HG03342 (cell line): ENCODE measurements around the gene PLPP7.

Source experiments
- ATAC-seq: cut with Tn5 transposase; IDR thresholded peaks from one replicate; pipeline ENCODE4 v1.9.1; 2021; ENCODE audit warnings: mild to moderate bottlenecking, moderate library complexity; ENCODE audit not compliant: unreplicated experiment

PLPP7 gene

DNA sequence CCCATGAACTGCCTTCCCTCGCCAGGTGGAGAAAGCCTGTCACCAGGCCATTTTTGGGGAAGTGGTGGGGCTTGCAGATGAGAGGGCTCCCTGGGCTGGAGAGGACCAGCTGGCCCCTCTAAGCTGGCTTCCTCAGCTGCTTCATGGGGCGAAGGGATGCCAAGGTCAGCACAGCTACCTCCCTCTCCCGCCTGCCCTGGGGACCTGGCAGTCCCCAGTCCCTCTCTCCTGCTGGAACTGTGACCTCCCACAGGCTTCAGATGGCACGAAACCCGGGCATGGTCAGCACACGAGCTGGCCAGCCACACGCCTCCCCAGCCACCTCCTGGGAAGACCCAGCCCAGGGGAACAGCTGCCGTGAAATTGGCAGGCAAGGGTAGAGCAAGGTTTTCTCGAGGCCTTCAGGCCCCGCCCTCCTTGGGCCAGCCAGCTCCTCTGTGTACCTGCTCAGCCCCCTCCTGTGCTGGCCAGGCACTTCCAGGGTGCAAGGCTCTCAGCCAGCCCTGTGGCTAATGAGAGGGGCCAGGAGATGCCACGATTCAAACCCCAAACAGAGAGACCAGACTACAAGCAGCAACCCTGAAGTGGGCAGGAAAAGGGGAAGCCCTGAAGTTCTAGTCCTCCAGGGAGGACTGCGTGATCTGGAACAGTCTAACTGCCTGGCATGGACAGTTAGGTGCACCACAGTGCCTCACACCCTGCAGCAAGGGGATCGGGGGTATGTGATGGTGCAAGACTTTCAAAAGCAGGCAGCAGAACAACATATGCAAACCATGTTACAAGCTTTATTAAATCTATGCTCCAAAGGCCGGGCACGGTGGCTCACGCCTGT lies 12.9 kb downstream of the PLPP7 start:
- ATAC-seq, result no peak

DNA sequence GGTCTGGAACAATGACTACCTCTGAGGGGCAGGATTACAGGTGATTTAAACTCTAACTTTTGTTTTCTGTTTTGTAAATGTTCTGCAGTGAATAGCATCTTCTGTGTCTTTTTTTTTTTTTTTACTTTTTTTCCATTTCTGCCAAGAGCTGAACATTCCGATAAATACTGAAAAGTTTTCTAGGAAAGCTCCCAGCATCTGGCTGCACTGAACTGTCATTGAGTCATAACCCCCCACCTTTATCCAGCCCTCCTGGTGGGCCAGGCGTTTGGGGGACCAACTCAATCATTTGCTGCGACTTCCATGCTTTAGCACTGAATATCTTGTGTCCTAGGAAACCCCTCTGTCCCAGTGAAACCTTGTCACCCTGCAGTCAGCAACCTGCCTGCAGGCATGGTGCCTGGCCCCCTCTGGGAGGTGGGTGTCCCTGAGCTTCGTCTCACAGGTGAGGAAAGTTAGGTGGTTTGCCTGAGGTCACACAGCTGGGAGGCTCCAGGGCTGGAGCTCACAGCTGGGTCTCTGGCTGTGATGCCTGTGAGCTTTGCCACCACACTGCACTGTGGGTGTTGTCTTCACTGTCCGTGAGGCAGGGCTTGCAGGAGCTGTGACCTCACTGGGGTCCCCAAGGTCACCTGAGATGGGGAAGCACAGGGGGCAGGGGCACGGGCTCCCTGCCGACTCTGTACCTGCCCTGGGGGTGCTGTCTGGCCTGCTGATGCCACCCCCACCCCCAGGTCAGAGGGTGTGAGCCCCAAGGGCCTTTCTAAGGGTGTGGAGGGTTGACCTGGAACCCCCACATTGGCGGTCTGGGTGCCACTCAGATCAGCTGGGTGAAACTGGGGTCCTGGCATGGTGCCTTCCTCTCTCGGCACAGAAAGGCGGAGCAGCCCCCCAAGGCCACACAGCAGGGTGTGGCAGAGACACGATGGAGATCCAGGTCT lies 14.1 kb downstream of the PLPP7 start:
- no peak for ATAC-seq

GRCh38 chr9:131304676-131305355 lies 15.3 kb downstream of the PLPP7 start:
- ATAC-seq, result no peak

DNA sequence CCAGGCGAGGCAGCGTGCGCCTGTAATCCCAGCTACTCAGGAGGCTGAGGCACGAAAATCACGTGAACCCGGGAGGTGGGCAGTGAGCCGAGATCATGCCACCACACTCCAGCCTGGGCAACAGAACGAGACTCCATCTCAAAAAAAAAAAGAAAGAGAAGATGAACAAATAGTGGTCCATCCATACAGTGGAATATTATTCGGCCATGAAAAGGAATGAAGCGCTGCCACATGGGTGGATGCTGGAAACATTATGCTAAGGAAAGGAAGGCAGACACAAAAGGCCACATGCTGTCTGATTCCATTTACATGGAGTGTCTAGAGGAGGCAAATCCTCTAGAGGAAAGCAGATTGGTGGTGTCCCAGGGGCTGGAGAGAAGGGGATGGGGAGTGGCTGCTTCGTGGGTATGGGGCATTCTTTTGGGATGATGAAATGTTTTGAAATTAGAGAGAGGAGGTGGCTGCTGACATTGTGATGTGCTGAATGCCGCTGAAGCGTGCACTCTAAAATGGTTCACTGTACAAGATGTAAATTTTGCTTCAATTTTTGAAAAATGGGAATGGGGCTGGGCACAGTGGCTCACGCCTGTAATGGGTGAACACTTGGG lies 17.0 kb downstream of the PLPP7 start:
- no peak for ATAC-seq

GRCh38 chr9:131307974-131308373 lies 18.5 kb downstream of the PLPP7 start:
- no peak for ATAC-seq

GRCh38 chr9:131308452-131308851 lies 18.9 kb downstream of the PLPP7 start:
- no peak for ATAC-seq

DNA sequence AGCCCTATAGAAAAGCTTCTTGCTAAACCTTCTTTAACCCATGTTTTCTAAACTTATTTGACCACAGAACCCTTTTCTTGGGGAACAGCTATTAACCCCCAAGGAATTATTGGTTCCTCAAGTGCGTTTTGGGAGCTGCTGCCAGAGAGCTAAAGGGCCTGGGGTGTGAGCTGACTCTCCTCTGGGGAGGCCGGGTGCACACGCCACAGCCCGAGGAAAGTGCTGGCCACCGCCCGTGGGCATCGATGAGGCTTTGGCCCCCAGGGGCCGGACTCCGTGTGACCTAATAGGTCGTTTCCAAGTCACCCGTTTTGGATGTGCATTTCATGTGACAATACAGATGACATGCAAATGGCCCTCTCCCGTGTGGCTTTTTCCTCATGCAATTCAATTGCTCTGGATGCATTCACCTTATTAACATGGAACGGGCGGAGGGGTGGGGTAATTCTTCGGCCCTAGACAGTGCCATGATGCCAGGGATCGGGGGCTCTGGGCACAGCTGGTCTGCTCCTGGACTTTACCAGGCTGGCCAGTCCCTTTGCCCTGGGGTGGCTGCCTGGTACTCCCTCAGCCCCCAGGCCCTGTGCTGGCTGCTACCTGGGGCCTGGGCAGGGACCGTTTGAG lies 19.5 kb downstream of the PLPP7 start:
- no peak for ATAC-seq

DNA sequence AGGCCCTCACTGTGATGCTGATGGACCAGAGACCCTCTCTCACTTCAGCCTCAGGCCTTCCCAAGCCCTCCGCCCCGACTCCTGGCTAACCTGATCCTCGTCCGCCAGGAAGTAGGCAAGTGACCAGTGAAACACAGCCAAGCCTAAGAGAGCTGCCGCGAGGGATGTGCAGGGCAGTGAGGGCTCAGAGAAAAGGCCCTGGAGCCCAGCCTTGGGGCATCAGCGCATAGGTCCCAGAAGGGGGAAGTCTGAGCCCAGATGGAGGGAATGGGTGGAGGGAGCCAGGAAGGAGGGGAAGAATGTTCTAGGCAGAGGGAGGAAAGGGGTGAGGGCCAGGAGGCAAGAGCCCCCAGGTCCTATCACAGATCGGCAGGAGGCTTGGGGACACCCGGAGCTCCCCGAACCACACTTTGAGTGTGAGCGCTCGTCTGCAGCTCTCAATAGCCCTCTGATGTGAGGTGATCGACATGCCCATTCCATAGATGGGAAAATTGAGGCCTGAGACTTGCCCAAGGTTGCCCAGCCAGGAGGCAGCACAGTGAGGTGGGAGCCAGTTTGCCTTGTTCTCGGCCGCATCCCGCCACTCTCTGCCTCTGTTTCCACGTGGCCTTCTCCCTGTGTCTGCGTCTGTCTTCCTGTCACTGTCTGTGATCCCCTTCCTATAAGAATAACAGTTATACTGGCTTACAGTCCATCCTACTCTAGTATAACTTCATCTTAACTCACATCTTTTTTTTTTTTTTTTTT lies 20.2 kb downstream of the PLPP7 start:
- ATAC-seq, result no peak

DNA sequence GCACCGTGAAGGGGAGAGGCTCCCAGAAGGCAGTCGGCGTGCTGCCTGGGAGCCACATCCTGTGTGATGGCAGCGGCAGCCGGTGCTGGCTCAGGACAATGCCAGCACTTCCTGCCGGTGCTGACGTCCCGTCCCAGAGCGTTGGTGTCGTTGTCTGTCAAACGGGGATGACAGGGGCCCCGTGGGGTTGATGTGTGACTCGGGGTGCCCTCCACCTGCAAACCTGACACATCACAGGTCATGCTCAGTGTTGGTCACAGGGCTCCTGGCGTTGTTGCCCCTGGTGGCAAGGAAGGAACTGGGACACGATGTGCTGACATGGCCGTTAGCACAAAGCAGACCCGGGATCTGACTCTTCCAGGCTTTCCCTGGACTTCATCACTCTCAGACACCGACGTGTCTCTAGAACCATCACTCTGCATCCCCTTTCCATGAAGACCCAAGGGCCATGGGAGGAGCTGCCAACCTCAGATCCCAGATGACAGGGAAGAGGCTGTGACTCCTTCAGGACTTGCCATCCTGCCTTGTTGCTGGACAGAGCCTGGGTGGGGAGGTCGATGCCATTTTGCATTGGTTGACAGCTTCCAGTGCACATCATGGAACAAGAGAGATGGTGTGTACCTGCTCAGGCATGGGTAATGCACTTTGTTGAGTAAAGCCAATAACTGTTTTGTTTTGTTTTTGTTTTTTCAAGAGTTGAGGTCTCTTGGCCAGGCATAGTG lies 21.5 kb downstream of the PLPP7 start:
- no peak for ATAC-seq

DNA sequence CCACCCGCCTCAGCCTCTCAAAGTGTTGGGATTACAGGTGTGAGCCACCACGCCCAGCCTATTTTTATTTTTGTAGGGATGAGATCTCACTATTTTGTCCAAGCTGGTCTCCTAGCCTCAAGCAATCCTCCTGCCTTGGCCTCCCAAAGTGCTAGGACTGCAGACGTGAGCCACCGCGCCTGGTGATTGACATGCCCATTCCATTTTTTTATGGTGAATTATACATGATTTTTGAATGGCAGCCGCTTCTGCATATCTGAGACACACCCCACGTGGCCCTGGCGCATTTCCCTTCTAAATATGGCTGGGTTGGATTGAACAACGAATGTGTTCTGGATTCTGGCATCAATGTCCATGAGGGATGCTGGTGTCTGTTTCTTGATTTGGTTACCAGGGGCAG lies 22.7 kb downstream of the PLPP7 start:
- ATAC-seq, result no peak

DNA sequence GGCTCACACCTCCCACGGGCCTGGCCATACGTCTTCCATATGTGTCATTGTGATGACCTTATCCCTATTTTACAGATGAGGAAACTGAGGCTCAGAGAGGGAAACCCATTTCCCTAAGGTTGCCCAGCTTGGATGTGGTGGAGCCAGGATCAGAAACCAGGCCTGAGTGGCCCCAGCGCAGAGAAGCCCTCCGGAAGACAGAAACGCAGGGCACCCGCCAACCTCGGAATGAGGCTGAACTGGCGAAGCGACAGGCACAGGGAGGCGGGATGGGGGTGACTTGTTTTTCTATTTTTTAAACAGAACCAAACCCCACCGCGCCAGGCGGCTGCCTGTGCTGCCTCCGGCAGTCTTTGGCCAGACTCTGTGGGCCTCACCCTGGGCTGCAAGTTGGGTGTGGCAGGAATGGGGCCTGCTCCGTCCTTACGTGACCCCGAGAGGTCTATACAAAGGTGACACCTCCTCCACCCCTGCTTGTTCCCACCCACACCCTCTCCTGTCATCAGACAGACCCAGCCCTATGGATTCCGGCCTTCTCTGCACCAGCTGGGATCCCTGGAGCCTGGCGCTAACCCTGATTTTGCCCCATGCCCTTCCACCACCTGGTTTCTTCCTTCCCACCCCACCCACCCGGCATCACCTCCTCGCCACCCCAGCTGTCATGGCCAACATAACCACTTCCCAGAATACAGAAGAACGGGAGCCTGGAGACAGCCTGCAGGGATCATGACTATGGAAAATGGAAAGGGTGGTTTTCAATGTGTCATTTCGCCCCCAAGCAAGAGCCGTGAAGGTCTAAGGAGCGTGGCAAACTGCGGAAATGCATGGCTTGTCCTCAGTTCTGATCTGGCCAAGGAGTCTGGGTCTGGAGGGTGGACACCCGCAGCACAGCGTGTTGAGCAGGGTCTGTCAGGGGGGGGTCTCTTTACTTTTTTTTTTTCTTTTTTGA lies 23.6 kb downstream of the PLPP7 start:
- ATAC-seq, result no peak

DNA sequence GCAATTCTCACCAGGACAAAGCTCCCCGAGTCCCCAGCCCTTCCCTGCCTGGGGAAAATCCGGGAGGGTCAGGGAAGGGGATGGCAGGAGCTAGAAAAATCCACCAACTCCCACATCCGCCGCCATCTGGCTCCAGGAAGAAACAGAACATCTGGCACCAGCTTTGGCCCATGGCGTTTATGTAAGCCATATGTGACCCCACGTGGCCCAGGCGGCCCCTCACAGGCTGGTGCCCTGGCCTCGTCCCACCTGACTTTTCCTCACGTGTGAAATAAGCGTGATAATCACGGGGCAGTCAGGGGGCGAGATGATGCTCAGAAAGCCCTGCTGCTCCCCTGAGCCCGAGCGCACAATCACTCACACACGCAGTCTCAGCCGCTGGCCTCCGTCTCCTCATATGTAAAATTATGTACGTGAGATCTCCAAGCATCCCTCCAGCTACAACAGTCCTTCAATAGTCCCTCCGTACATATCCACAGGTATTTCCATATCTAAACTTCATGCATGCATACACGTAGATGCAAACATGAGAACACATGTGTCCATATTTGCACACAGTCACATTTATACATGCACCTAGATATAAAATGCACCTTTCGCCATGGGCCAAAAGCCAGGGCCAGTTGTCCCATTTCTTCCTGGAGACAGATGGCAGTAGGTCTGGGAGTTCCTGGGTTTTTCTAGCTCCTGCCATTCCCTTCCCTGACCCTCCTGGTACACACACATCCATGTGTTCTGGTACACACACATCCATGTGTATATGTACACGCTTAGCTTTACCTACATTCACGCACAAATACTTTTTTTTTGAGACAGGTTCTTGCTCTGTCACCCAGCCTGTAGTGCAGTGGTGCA lies 28.9 kb downstream of the PLPP7 start:
- ATAC-seq, result no peak

GRCh38 chr9:131319486-131319885 lies 30.0 kb downstream of the PLPP7 start:
- ATAC-seq, result no peak

DNA sequence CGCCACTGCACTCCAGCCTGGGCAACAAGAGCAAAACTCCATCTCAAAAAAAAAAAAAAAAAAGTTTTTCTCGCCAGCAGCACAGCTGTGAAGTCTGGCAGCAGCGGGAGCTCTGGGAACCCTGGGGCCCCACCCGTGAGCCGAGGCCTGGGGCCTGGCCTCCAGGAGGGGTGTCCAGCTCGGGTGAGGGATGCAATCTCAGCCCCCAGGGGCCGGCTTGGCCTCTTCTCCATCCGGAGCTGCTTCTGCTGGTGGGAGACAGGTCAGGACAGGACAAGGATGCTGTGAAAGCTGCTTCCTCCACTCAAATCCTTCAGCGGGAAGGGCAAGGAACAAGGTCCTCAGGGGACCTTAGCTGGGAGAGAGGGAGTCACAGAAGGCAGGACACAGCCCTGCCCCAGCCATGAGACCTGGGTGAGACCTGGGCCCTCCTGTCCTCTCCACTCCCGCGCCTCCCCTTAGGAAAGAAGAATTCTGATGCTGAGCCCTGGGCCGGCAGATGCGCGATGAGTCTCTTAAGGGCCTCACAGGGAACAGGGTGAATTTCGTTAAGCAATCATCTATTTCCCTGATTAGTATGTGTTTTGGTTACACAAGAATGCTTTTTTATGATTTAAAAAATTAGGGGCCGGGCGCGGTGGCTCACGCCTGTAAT lies 30.6 kb downstream of the PLPP7 start:
- no peak for ATAC-seq

- no peak for ATAC-seq
These were observed 34.1 kb downstream of the PLPP7 start for GRCh38 chr9:131323629-131324028.
